GM19452 (cell line): ENCODE measurements around the gene MED13L.

Source experiments
- ATAC-seq: cut with Tn5 transposase; IDR thresholded peaks from one replicate; pipeline ENCODE4 v1.9.1; 2021; ENCODE audit not compliant: unreplicated experiment

Gene MED13L

DNA sequence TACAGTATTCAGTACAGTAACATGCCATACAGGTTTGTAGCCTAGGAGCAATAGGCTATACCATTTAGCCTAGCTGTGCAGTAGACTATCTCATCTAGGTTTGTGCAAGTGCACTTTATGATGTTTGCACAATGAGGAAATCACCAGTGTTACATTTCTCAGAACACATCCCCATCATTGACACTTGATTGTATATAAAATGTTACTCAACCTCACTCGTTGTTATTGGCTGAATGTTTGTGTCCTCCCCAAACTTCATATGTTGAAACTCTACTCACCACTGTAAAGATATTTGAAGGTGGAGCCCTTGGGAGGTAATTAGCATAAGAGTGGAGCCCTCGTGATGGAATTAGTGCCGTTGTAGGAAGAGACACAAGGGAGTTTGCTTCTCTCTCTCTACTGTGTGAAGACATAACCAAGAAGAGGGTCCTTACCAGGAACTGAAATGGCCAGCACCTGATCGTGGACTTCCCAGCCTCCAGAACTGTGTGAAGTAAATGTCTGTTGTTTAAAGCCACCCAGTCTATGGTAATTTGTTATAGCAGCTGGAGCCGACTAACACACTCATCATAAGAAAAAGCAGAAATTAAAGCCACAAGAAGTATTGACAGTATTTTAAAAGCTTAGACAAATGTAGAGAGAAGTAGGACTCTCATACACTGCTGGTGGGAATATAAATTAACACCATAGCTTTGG lies 3.2 kb upstream of the MED13L start:
- ATAC-seq: no peak

- no peak for ATAC-seq
Measured at GRCh38 chr12:116278667-116279066, 1.2 kb upstream of the MED13L start.

DNA sequence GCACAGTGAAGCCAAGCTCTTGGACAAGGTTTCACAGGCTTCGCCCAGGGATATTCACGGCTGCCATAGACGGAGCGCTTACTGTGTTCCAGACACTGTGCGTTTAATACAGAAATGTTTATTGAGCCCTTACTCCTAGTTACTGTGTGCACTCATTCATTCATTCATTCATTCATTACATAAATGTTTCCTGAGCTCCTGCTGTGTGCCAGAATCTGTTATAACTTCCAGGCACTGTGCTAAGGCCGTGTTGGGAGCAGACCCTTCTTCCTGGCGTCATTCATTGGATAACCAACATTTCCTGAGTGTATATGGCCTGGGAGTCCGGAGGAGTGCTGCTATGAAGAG lies 760 bp upstream of the MED13L start:
- ATAC-seq: no peak

- ATAC-seq: peak; percentile 43
Measured at GRCh38 chr12:116276652-116277466, 634 bp downstream of the MED13L start.

- no peak for ATAC-seq
Measured at GRCh38 chr12:116274551-116275375, 2.7 kb downstream of the MED13L start.

DNA sequence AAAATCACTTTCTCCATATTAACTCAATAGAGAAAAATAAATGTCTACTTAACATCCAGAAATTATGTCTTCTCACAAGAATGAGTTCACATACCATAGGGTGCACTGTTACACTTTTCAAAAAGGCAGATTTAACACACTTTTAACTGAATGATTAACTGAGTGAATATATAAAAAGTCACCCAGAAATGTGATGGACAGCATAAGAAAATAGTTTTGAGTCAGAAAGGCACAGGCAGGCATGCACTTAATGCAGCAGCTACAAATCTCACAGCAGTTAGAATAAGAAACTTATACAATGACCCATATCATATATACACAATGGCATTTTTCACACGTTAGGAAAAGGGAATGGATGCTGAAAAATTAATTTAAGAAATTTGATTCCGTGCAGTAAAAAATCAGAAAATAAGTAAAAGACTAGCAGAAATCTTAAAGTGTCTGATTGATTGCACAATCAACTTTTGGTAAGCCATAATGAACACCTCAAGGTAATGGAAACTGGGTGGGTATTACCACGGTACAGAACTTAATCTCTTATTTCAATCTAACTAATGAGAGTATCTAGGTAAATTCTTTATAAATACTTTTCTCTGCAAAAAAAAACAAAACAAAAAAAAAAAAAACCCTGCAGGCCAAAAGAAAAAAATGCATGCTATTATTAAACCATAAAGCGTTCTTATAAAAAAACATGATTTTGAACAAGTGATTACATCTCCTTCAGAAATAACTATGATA lies 3.5 kb downstream of the MED13L start:
- ATAC-seq: no peak

GRCh38 chr12:116267948-116268347 lies 9.5 kb downstream of the MED13L start:
- ATAC-seq: no peak

DNA sequence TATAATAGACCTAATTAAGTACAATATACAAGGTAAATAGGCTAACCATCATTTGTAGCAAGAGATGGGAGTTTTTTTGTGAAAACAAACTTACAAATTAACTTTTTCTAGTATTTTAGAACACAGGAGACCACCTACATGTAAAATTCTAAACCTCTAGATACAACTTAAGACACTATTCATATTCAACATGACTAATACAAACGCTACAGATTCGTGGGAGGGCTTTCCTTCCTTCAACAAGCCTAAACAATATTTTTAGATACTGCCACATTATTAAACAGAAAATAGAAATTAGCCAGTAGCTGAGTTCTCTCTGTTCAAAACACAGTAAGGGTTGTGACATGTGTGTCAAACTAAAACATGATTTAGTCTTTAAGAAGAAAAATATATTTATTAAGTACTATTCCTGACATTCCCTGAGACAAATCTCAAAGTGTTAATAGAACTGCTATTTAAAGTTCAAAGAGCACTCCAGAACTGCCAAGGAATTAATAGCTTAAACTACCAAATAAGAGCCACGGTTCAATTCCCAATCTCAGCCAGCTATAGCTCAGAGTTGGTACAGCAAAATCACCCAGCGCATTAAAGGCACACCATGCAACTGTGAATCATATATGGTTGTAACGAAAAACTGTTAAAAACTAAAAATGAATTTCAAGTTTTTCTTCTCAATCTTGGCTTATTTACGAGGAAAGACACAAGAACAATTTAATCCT lies 10.7 kb downstream of the MED13L start:
- no peak for ATAC-seq

- no peak for ATAC-seq
Measured at GRCh38 chr12:116266168-116266601, 11.3 kb downstream of the MED13L start.

- ATAC-seq: no peak
Measured at GRCh38 chr12:116265351-116266147, 11.9 kb downstream of the MED13L start.

- ATAC-seq: no peak
Measured at GRCh38 chr12:116264525-116265070, 12.9 kb downstream of the MED13L start.

GRCh38 chr12:116263844-116264243 lies 13.6 kb downstream of the MED13L start:
- no peak for ATAC-seq

DNA sequence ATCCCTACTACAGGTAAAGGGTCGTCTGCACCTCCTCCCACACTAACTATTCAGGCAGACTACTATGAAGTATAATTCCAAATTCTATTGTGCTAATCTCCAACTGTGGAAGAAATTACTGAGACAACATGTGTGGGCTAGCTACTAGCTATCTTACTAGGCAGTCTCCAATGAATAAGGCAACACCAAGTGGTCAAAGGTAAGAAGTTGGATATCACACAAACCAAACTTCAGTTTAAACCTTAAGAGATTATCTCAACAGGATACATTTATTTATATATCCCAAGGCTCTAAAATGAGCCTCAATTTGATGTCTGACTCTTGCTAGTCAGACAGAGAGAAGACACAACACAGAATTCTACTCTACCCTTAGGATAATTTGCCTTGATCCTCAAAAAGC lies 14.1 kb downstream of the MED13L start:
- ATAC-seq: no peak

GRCh38 chr12:116262741-116263140 lies 14.8 kb downstream of the MED13L start:
- ATAC-seq: no peak

GRCh38 chr12:116261525-116262100 lies 15.9 kb downstream of the MED13L start:
- no peak for ATAC-seq

GRCh38 chr12:116259800-116260577 lies 17.5 kb downstream of the MED13L start:
- ATAC-seq: no peak

- no peak for ATAC-seq
Measured at GRCh38 chr12:116257826-116258225, 19.7 kb downstream of the MED13L start.

DNA sequence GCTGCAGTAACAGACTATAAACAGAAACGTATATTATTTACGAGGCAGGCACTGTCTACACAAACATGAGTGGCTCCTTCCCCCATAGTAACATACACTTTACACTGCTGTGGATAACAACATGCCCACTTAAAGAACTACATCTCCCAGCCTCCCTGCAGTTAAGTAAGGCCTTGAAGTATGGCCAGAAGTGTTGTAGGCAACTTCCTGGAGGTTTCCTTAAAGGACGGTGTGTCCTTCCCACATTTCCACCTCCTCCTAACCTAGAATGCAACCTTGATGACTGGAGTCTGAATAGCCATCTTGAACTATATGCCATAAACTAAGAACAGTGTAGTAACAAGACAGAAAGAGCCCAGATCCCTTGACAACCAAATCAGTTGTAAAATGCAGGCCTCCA lies 20.3 kb downstream of the MED13L start:
- ATAC-seq: no peak
